ENCODE measurements around the gene ANKRD31.

Gene ANKRD31

GRCh38 chr5:75057561-75057960 lies 179.1 kb downstream of the ANKRD31 start:
- DNase-seq = no peak

DNA sequence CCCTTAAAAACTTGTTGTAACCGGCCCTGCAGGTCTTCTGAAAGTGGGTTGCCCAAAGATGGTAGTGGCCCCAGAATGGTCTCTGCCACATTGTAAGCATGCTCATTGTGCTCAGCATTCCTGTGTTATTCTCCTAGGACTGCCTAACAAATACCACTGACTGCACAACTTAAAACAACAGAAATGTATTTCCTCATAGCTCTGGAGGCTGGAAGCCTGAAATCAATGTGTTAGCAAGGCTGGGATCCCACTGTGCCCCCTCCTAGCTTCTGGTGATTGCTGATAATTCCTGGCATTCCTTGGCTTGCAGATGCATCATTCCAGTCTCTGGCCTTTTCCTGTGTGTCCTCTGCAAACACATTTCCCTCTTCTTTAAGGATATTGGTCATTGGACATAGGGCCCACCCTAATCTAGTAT lies 180.9 kb downstream of the ANKRD31 start:
- no peak for DNase-seq

DNA sequence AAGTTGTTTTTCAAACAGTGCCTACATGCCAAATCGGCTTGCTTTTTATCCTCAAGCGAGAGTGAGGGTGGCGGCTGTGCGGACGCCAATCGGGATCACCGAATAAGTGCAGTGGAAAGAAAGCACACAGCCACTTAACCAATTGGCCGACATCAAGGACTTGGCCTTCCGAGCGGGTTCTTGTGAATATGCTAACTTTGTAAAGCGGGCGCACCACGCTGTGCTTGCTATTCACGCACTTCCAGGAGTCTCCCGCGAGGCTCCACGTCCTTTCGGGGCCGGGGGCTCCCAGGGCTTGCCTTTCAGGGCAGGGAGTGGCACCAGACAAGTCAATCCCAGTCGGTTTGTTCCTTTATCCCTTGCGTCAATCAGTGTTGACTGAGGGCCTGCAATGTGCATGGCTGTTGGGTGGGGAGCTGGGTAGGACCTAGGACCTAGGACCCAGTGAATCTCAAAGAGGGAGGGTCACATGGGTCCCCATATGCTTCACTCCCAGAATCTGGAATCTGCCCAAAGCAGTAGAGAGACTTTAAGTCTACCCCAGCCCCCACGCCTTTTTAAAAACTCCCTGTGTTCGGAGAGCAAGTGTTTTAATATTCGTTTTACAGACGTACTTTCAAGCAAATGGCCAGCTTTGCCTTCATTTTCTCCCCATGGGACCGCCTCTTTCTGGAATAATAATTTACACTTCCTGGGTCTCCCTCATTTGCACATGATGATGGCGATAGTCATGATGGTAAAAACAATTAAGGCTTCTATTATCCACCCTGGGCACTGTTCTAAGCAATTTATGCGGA lies 182.3 kb downstream of the ANKRD31 start:
- DNase-seq = no peak

- DNase-seq = peak; percentile 11
Measured at GRCh38 chr5:75053304-75054133, 183.2 kb downstream of the ANKRD31 start.

GRCh38 chr5:75053054-75053303 lies 183.7 kb downstream of the ANKRD31 start:
- no peak for DNase-seq

DNA sequence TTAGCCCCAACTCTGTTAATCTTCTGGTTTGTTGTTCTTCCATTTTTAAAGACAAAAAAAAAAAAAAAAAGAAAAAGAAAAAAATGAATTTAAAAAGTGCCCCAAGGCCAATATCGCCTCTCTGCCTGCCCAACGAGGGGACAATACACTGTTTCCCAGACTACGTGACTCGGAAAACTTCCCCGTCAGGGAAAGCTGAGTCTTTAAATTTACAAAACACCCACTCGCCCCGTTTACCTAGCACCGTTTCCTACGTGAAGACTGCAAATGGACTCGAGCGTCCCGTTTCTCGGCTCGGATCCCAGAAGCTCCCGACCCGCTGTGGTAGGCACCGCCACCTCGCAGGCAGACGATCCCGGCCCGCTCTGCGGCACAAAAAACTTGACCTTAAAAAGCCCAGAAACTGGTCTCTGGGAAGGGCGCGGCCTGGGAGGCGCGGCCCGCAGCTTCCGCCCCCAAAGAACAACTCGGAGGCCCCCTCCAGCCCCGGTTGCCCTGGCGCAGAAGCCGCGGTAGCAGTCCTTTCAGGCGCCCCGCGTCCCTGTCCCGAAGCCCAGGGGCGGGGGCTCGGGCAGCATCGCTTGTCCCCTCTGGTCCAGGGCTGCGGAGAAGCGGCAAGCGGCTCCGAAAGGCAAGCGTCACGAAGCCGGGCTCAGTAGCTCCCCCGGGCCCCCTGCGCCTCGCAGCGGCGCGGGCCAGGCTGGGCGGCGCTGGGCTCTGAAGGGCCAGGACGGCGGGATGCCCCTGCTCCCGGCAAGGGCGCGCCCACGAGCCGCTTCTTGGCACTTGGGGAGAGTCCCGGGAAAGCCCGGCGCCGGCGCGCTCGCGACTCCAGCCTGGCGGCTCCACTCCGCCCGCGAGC lies 184.3 kb downstream of the ANKRD31 start, which contains the start of gene GCNT4:
GCNT4 (minus strand) TSS at position 367 of the 862 bp plus-strand sequence. CDS start 22,521 bp downstream, outside the sequence.
- DNase-seq = peak; percentile 16

- no peak for DNase-seq
Measured at GRCh38 chr5:75051217-75051751, 185.4 kb downstream of the ANKRD31 start.

DNA sequence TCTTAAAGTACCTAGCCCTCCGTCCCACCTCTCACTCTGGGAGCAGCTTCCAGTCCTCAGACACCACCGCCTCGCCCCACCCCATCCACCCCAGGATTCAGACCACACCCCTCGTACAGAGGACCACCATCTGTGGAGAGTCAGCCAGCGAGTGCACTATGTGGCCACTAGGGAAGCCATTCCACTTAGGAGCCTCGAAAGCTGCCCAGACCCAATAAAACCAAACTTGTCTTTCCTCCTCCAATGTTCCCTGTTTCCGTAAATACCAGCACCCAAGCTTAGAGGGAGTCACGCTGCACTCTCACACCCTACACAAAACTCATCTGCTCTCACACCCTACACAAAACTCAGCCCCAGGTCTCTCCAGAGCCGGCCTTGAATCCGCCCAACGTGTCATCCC lies 186.3 kb downstream of the ANKRD31 start:
- DNase-seq = no peak

DNA sequence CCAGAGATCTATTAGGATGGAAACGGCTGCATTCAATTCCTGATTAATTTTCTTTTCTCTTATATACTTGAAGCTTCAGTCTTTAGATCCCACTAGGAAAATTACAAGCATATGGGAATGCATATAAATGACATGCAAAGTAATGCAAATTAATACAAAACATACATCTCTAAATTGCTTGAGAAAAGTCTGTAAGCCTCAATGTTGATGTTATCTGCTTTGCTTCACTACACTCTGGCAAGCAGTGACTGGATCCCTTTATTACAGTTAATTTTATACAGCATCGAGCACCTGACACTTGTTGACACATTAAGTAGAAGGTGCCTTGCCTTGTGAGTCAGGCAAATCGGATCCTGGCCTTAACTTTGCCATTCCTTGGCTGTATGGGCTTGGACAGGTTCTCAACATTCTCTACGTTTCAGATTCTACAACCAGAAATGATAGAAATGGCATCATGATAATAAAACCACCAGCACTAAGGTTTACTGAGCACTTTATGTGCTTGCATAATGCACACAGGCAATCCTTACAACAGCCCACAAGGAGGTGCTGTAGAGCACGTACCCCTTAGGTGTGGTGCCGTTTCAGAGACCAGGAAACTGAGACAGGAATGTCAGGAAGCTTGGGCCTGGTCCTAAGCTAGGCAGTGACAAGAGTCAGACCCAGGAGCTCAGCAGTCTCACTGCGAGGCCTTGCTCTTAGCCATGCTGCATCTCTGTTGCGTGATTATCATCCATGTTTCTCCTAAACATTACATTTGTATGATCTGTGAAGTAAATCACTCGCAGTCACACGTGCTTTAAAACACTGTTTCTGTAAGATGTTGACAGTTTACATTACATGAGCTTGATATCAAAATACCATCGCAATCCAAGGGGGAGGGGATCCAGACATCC lies 187.0 kb downstream of the ANKRD31 start:
- DNase-seq = peak; percentile 15

GRCh38 chr5:75048457-75048953 lies 188.2 kb downstream of the ANKRD31 start:
- DNase-seq = no peak

- no peak for DNase-seq
Measured at GRCh38 chr5:75047356-75047755, 189.3 kb downstream of the ANKRD31 start.

- DNase-seq = no peak
Measured at GRCh38 chr5:75046366-75047142, 190.1 kb downstream of the ANKRD31 start.

DNA sequence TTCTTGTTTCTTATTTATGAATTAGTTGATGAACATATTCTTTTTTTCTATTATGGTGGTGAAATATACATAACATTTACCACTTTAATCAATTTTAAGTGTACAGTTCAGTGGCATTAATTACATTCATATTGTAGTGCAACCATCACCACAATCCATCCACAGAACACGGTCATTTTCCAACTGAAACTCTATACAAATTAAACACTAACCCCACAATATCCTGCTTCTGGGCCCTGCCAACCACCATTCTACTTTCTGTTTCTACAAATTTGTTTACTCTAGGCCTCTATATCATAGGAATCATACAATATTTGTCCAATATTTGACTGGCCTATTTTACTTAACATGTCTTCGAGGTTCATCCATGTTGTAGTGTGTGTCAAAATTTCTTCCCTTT lies 191.6 kb downstream of the ANKRD31 start:
- no peak for DNase-seq

- no peak for DNase-seq
Measured at GRCh38 chr5:75044406-75044805, 192.3 kb downstream of the ANKRD31 start.

- no peak for DNase-seq
Measured at GRCh38 chr5:75043633-75044264, 192.9 kb downstream of the ANKRD31 start.

DNA sequence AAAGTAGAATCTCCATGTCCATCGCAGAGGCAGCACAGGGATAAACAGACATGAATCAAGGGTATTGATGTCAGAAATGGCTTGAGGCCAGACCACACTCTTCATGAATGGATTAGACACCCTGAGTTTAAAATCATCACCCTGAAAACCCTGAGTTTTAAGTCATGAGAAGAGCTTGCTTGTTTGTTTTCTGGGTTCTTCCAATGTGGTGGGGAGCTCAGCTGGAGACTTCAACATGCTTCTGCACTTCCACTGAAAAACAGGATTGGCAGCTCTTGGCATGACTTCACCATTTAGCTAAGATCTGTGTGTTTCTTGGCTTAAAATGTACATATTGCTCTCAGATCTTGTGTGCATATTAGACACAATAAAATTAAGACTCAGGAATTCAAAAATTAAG lies 194.2 kb downstream of the ANKRD31 start:
- no peak for DNase-seq

DNA sequence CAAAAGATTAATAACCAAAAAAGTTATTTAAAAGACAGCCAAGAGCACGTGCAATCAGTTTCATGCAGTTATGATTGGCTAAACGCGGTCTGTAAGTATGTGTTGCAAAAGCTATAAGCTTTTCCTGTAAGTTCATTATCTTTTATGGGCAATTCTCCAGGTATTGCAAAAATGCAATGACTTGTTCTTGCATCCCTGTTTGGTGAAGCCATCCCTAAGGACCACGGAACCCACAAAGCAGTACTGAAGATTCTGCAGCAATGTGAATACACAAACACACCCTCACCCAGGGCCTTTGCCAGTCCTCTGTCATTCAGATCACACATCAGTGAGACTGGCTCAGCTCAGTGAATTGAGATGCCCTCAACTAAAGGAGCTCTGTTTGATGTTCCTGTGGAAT lies 195.7 kb downstream of the ANKRD31 start:
- no peak for DNase-seq

DNA sequence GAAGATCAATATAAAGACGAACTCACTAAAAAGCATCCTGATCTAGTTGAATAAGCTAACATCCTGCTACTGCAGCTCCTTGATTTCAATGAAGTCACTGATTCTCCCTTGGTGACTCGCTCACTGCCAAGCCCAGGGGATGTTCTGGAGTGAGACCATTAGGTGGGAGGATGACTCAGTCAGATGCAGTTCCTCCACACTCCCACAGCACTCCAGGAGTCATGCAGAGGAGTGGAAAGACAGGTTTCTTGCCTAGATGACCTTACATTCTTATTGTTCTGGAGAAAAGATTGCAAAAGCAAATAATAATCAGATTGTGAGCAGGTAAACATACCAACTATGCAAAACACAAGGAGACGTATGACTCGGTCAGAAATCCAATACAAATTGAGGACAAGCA lies 199.6 kb downstream of the ANKRD31 start:
- DNase-seq = peak; percentile 1

- DNase-seq = no peak
Measured at GRCh38 chr5:75034137-75034739, 202.4 kb downstream of the ANKRD31 start.

GRCh38 chr5:75031366-75031765 lies 205.3 kb downstream of the ANKRD31 start:
- DNase-seq = no peak

Data from NCI-H345 (cell line).